HEK293 (cell line): ENCODE data around the gene CCT8.

ENCODE experiments used
- ATF2 ChIP-seq: fragments of 450-650 bp; formaldehyde crosslinking; IDR thresholded peaks from 2 replicates; pipeline ENCODE4 v1.5.1; 2016; ENCODE audit warnings: missing biosample characterization, missing genetic modification characterization, low read depth
- GLI4 ChIP-seq: fragments of 450-650 bp; formaldehyde crosslinking; IDR thresholded peaks from 2 replicates; pipeline ENCODE4 v1.5.1; 2016; ENCODE audit warnings: missing biosample characterization, missing genetic modification characterization
- GLIS1 ChIP-seq: fragments of 450-650 bp; formaldehyde crosslinking; IDR thresholded peaks from 2 replicates; pipeline ENCODE4 v1.5.1; 2016; ENCODE audit warnings: missing biosample characterization, missing genetic modification characterization
- KLF8 ChIP-seq: fragments of 450-650 bp; formaldehyde crosslinking; IDR thresholded peaks from 2 replicates; pipeline ENCODE4 v1.5.1; 2016; ENCODE audit warnings: missing biosample characterization, missing genetic modification characterization
- MZF1 ChIP-seq: fragments of 450-650 bp; formaldehyde crosslinking; IDR thresholded peaks from 2 replicates; pipeline ENCODE4 v1.5.1; 2017; ENCODE audit warnings: missing biosample characterization, missing genetic modification characterization, borderline replicate concordance
- PRDM4 ChIP-seq: fragments of 450-650 bp; formaldehyde crosslinking; IDR thresholded peaks from 2 replicates; pipeline ENCODE4 v1.5.1; 2017; ENCODE audit warnings: missing biosample characterization, missing genetic modification characterization
- SP2 ChIP-seq: fragments of 450-650 bp; formaldehyde crosslinking; IDR thresholded peaks from 2 replicates; pipeline ENCODE4 v1.5.1; 2016; ENCODE audit warnings: missing biosample characterization, missing genetic modification characterization
- WT1 ChIP-seq: fragments of 450-650 bp; formaldehyde crosslinking; IDR thresholded peaks from 2 replicates; pipeline ENCODE4 v1.5.1; 2016; ENCODE audit warnings: missing biosample characterization, missing genetic modification characterization
- ZBTB48 ChIP-seq: fragments of 450-650 bp; formaldehyde crosslinking; IDR thresholded peaks from 2 replicates; pipeline ENCODE4 v1.5.1; 2016; ENCODE audit warnings: missing biosample characterization, missing genetic modification characterization
- ZNF16 ChIP-seq: fragments of 450-650 bp; formaldehyde crosslinking; IDR thresholded peaks from 2 replicates; pipeline ENCODE4 v1.5.1; 2016; ENCODE audit warnings: low read depth, missing biosample characterization, missing genetic modification characterization
- ZNF2 ChIP-seq: fragments of 450-650 bp; formaldehyde crosslinking; IDR thresholded peaks from 2 replicates; pipeline ENCODE4 v1.5.1; 2016; ENCODE audit warnings: missing biosample characterization, missing genetic modification characterization
- ZNF239 ChIP-seq: fragments of 450-650 bp; formaldehyde crosslinking; IDR thresholded peaks from 2 replicates; pipeline ENCODE4 v1.5.1; 2016; ENCODE audit warnings: missing biosample characterization, missing genetic modification characterization
- ZNF513 ChIP-seq: fragments of 450-650 bp; IDR thresholded peaks from 2 replicates; pipeline ENCODE4 v1.5.1; 2018; ENCODE audit warnings: missing biosample characterization, missing genetic modification characterization
- ZNF561 ChIP-seq: fragments of 450-650 bp; IDR thresholded peaks from 2 replicates; pipeline ENCODE4 v1.5.1; 2018; ENCODE audit warnings: missing biosample characterization, missing genetic modification characterization, borderline replicate concordance
- ZNF629 ChIP-seq: fragments of 450-650 bp; formaldehyde crosslinking; IDR thresholded peaks from 2 replicates; pipeline ENCODE4 v1.5.1; 2017; ENCODE audit warnings: missing biosample characterization, missing genetic modification characterization
- ZXDB ChIP-seq: fragments of 450-650 bp; formaldehyde crosslinking; IDR thresholded peaks from 2 replicates; pipeline ENCODE4 v1.5.1; 2016; ENCODE audit warnings: missing biosample characterization, missing genetic modification characterization
- TF ChIP-seq, protein P1 (sequence below): fragments of 450-650 bp; formaldehyde crosslinking; conservative IDR thresholded peaks from 2 replicates; pipeline ENCODE4 v1.5.1; 2016; ENCODE audit warnings: low read depth, missing biosample characterization, missing genetic modification characterization
- TF ChIP-seq, protein P2 (sequence below): fragments of 450-650 bp; formaldehyde crosslinking; IDR thresholded peaks from 2 replicates; pipeline ENCODE4 v1.5.1; 2016; ENCODE audit warnings: missing biosample characterization, missing genetic modification characterization
- TF ChIP-seq, protein P3 (sequence below): fragments of 450-650 bp; formaldehyde crosslinking; IDR thresholded peaks from 2 replicates; pipeline ENCODE4 v1.5.1; 2016; ENCODE audit warnings: missing biosample characterization, missing genetic modification characterization
- TF ChIP-seq, protein P4 (sequence below): fragments of 450-650 bp; formaldehyde crosslinking; IDR thresholded peaks from 2 replicates; pipeline ENCODE4 v1.5.1; 2016; ENCODE audit warnings: missing biosample characterization, missing genetic modification characterization
- TF ChIP-seq, protein P5 (sequence below): fragments of 450-650 bp; formaldehyde crosslinking; IDR thresholded peaks from 2 replicates; pipeline ENCODE4 v1.5.1; 2017; ENCODE audit warnings: missing biosample characterization, missing genetic modification characterization

The CCT8 gene

DNA sequence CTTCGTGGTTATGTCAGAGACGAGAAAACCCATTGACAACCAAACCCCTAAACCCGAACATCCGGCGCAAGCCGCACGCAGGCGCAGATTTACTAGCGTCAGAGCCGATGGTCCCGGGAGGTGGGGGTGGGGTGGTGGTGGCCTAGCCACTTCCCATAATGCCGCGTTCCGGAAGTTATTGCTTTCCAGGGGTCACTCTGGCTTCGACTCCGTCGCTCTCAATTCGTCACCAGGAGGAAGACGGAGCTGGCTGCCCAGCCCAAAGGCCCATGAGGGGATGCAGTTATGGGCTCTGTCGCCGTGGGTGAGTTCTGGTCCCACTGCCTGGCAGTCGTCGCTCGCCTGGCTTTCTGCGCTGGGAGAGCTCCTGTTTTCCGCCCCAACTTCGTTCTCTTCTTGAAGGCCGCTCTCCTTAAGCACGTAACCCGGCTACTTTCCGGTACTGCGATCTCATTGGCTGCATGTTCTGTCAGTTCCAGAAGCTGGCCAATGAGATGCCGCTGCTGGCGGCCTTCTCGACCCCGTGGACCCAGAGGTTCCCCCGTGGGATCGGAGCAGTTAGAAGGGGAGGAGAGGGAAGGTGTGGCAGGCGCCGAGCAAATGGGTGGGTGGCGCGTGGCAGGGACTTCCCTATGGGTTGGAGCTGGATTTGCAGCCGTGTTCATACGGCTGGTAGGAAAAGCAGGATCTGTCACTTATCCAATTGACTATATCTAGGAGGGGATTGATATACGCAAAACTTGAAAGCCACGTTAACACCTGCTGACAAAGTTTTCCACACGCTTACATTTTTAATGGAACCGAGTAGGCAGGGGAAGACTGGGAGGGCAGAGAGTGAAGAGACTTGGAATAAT lies 48.7 kb downstream of the CCT8 start, which contains the start of gene USP16 (continued):
- TF ChIP-seq, protein P1, sequence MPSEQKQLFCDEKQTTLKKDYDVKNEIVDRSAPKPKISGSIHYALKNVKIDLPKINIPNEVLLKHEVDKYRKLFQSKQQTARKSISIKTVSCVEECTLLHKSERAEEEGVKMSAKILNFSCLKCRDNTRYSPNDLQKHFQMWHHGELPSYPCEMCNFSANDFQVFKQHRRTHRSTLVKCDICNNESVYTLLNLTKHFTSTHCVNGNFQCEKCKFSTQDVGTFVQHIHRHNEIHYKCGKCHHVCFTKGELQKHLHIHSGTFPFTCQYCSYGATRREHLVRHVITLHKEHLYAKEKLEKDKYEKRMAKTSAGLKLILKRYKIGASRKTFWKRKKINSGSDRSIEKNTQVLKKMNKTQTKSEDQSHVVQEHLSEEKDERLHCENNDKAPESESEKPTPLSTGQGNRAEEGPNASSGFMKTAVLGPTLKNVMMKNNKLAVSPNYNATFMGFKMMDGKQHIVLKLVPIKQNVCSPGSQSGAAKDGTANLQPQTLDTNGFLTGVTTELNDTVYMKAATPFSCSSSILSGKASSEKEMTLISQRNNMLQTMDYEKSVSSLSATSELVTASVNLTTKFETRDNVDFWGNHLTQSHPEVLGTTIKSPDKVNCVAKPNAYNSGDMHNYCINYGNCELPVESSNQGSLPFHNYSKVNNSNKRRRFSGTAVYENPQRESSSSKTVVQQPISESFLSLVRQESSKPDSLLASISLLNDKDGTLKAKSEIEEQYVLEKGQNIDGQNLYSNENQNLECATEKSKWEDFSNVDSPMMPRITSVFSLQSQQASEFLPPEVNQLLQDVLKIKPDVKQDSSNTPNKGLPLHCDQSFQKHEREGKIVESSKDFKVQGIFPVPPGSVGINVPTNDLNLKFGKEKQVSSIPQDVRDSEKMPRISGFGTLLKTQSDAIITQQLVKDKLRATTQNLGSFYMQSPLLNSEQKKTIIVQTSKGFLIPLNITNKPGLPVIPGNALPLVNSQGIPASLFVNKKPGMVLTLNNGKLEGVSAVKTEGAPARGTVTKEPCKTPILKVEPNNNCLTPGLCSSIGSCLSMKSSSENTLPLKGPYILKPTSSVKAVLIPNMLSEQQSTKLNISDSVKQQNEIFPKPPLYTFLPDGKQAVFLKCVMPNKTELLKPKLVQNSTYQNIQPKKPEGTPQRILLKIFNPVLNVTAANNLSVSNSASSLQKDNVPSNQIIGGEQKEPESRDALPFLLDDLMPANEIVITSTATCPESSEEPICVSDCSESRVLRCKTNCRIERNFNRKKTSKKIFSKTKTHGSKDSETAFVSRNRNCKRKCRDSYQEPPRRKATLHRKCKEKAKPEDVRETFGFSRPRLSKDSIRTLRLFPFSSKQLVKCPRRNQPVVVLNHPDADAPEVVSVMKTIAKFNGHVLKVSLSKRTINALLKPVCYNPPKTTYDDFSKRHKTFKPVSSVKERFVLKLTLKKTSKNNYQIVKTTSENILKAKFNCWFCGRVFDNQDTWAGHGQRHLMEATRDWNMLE (tag by site-specific recombination), result peak; percentile 98
- TF ChIP-seq GLI4 (tag by site-specific recombination) (peak; percentile 44; the same call in 1 of the 2 replicates), ZXDB (peak; percentile 99), ATF2 (tag by site-specific recombination) (peak; percentile 50), ZNF239 (tag by site-specific recombination) (0 out of 2 replicates have a peak, but pooled peaks have one; percentile 65), ZNF2 (peak; percentile 77; the same call in 1 of the 2 replicates), WT1 (tag by site-specific recombination) (peak; percentile 10), ZBTB48 (tag by site-specific recombination) (peak; percentile 67), SP2 (tag by site-specific recombination) (peak; percentile 95), GLIS1 (tag by site-specific recombination) (peak; percentile 26; the same call in 1 of the 2 replicates), ZNF561 (peak; percentile 91), PRDM4 (peak; percentile 53; the same call in 1 of the 2 replicates), KLF8 (peak; percentile 94), ZNF16 (tag by site-specific recombination) (no peak), ZNF629 (tag by site-specific recombination) (peak; percentile 95), ZNF513 (tag by site-specific recombination) (peak; percentile 53; the same call in 1 of the 2 replicates), MZF1 (tag by site-specific recombination) (no peak)
- TF ChIP-seq, protein P2, sequence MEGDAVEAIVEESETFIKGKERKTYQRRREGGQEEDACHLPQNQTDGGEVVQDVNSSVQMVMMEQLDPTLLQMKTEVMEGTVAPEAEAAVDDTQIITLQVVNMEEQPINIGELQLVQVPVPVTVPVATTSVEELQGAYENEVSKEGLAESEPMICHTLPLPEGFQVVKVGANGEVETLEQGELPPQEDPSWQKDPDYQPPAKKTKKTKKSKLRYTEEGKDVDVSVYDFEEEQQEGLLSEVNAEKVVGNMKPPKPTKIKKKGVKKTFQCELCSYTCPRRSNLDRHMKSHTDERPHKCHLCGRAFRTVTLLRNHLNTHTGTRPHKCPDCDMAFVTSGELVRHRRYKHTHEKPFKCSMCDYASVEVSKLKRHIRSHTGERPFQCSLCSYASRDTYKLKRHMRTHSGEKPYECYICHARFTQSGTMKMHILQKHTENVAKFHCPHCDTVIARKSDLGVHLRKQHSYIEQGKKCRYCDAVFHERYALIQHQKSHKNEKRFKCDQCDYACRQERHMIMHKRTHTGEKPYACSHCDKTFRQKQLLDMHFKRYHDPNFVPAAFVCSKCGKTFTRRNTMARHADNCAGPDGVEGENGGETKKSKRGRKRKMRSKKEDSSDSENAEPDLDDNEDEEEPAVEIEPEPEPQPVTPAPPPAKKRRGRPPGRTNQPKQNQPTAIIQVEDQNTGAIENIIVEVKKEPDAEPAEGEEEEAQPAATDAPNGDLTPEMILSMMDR (tag by site-specific recombination), result peak; percentile 51; the same call in 1 of the 2 replicates
- TF ChIP-seq, protein P3, sequence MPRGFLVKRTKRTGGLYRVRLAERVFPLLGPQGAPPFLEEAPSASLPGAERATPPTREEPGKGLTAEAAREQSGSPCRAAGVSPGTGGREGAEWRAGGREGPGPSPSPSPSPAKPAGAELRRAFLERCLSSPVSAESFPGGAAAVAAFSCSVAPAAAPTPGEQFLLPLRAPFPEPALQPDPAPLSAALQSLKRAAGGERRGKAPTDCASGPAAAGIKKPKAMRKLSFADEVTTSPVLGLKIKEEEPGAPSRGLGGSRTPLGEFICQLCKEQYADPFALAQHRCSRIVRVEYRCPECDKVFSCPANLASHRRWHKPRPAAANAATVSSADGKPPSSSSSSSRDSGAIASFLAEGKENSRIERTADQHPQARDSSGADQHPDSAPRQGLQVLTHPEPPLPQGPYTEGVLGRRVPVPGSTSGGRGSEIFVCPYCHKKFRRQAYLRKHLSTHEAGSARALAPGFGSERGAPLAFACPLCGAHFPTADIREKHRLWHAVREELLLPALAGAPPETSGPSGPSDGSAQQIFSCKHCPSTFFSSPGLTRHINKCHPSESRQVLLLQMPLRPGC (tag by site-specific recombination), result peak; percentile 68; the same call in 1 of the 2 replicates
- TF ChIP-seq, protein P4, sequence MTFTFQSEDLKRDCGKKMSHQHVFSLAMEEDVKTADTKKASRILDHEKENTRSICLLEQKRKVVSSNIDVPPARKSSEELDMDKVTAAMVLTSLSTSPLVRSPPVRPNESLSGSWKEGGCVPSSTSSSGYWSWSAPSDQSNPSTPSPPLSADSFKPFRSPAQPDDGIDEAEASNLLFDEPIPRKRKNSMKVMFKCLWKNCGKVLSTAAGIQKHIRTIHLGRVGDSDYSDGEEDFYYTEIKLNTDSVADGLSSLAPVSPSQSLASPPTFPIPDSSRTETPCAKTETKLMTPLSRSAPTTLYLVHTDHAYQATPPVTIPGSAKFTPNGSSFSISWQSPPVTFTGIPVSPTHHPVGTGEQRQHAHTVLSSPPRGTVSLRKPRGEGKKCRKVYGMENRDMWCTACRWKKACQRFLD (tag by site-specific recombination), result peak; percentile 96
- TF ChIP-seq, protein P5, sequence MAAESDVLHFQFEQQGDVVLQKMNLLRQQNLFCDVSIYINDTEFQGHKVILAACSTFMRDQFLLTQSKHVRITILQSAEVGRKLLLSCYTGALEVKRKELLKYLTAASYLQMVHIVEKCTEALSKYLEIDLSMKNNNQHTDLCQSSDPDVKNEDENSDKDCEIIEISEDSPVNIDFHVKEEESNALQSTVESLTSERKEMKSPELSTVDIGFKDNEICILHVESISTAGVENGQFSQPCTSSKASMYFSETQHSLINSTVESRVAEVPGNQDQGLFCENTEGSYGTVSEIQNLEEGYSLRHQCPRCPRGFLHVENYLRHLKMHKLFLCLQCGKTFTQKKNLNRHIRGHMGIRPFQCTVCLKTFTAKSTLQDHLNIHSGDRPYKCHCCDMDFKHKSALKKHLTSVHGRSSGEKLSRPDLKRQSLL (tag by site-specific recombination), result peak; percentile 56
